ENCODE data around the gene HOXD12.
A peak's percentile ranks its signal among the peaks of the same experiment; 100 is the strongest.

HOXD12 gene

GRCh38 chr2:176136374-176137251, 37.0 kb downstream of the HOXD12 start:
- no peak for DNase-seq

GRCh38 chr2:176137252-176137580, 37.6 kb downstream of the HOXD12 start:
- no peak for DNase-seq

DNA sequence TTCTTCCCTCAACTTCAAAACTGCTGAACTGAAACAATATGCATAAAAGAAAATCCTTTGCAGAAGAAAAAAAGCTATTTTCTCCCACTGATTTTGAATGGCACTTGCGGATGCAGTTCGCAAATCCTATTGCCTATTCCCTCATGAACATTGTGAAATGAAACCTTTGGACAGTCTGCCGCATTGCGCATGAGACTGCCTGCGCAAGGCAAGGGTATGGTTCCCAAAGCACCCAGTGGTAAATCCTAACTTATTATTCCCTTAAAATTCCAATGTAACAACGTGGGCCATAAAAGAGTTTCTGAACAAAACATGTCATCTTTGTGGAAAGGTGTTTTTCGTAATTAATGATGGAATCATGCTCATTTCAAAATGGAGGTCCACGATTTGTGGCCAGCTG, 38.3 kb downstream of the HOXD12 start:
- no peak for DNase-seq

- no peak for DNase-seq
These were observed 38.9 kb downstream of the HOXD12 start for GRCh38 chr2:176138526-176138922.

- no peak for DNase-seq
These were observed 39.5 kb downstream of the HOXD12 start for GRCh38 chr2:176138923-176139660.

- no peak for DNase-seq
These were observed 40.3 kb downstream of the HOXD12 start for GRCh38 chr2:176139661-176140512.

- DNase-seq = peak; percentile 87
These were observed 41.1 kb downstream of the HOXD12 start for GRCh38 chr2:176140513-176141317.

DNA sequence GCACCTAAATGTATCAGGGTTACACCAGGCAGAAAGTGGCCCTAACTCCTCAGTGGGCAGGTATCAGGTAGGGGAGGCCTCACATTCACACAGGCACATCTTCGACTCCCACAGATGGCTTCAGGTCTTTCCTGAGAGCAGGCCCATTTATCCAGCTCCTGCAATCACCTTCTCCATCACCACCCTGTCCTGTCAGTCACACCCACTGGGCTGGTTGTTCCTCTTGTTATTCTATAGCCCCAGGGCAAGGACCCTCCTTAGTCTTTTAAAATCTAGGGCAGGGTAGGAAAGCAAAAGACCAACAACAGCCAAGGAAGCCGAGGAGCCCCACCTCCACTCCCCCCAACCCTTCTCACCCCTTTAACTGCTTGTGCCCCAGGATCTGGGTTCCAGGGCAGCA, 42.7 kb downstream of the HOXD12 start:
- no peak for DNase-seq

DNA sequence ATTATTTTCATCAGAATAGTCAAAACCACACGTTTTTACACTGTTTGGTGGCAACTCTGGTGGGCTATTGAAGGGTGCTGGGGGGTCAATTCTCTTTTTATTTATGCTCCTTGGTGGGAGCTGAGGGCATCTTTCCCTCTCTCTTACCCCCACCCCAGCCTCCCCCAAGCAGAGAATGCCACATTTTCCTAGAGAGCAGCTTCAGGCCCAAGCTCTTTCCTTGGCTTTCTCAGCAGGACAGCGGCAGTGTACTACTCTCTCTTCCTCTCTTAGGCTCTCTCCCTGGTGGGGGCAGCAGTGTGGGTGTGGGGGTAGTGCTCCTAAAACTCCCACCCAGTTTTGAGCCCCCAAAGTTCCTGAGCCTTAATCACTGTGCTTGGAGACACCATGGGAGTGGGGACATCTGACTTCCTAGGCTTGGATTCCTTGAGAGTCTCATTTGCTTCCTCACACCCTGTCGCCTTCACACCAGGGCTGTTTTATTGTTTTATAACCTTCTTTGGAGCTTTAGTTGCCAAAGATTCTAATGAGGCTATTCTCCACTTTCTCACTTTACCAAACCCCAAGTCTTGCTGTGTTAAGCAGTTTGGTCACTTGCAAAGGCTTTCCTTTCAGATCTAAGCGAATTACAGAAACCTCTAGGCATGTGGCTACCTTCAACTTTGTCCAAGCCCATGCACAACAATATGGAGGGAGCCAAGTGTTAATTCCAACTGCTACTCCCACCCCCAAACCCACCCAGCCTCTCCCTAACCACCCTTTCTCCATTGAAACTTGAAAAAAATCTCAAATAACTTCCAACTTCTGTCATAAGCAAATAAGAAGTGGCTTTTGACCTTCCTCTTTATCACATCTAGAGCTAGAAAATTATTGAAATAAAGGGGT, 45.7 kb downstream of the HOXD12 start:
- no peak for DNase-seq

DNA sequence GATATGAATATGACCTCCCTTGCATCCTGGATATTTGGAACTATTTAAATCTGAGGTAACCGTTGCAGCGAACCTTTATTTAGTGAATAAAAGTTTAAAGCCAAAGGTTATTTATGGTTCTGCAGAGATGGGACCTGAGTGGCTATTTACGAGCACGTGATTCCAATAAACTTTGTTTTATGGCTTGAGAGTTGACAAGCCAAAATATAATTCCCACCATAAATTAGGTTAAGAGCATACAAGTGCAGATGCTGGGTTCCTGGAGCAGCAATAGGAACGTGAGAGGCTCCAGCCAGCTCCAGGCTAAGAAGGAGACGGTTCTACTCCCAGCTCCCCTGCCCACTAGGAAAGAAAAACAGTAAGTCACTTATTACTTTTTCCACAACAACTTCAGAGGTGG, 46.5 kb downstream of the HOXD12 start:
- no peak for DNase-seq

DNA sequence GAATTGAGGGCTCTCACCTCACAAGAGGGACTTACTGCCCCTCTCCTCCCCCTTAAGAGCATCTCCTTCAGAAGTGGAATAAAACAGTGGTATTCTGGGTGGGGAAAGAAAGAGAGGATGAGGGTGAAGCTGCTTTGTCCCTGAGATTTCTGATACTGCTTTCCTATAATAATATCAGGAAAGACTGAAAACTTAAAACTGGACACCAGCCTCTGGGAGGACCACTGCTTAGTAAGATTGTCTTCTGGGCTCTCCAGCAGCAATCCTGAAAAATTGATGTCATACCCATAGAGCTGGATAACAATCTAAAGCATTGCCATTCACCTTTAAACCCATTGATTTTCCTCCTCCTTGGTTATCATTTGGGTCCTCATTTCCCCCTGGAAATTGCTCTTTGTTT, 47.0 kb downstream of the HOXD12 start:
- DNase-seq = no peak

GRCh38 chr2:176147210-176147799, 47.7 kb downstream of the HOXD12 start:
- DNase-seq = no peak

DNA sequence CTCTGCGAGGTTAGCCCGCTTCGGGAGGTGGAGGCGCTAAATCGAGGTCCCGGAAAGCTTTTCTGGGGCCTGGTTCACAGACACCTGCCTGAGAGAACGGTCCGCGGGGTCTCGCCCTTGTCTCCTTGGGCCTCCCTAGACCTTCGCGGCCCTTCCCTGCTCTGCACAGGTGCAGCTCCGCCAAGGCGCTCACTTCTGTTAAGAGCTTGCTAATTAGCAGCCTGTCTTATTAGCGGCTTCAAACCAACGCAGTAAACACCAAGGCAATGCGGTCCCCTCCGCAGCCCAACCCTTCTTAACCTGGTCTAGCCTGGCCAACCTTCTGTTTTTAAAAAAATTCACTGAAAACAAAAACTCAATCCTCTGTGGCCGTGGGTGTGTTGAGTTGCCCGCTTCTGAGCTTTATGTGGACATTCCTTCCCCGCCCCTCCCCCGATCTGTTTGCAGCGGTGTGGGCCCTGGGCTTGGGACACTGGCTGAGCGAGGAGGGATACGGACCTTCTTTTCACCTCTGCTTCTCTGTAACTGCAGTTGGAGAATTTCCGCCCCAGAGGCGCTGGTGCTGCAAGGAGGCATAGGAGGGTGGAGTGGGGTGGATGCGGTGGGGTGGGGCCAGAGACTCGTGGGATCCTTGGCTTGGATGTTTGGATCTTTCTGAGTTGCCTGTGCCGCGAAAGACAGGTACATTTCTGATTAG, 48.4 kb downstream of the HOXD12 start:
- no peak for DNase-seq

DNA sequence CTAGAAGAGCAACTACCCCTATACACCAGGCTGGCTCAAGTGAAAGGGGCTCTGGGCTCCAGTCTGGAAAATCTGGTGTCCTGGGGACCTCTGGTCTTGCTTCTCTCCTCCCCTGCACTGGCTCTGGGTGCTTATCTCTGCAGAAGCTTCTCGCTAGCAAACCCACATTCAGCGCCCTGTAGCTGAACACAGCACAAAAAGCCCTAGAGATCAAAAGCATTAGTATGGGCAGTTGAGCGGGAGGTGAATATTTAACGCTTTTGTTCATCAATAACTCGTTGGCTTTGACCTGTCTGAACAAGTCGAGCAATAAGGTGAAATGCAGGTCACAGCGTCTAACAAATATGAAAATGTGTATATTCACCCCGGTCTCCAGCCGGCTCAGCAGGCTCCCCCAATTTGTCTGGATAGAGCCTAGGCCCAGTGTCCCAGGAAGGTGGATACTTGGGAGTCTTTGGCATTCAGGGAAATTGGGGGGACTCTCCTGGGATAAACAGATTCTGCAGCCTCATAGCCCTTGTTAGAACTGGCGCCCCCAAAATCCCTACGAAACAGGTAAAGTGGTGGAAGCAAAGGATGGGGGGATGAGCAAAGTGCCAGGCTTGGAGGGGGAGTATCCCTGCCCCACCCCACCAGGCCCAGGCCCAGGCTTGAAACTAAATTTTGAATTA, 49.3 kb downstream of the HOXD12 start:
- DNase-seq = no peak

DNA sequence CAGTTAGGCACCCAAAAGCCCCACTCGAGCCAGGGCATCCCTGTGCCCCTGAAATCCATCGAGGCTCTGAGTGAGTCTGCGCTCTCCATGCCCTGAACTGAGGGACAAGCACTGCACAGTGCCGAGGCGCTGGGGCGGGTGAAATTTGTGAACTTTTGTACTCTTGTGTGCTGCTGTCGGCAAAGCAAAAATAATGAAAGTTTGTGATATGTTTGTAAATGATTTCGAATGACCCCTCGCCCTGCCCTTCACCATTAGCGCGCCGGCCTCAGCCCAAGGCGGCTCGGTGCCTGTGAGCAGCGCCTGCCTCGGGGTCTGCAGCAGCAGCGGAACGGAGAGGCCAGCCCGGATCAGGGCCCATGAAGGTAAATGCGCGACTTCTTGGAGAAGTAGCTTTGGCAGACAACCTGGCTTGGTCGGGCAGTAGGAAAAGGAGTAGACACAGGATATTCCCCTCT, 49.9 kb downstream of the HOXD12 start:
- no peak for DNase-seq

- no peak for DNase-seq
These were observed 50.5 kb downstream of the HOXD12 start for GRCh38 chr2:176149939-176150583.

DNA sequence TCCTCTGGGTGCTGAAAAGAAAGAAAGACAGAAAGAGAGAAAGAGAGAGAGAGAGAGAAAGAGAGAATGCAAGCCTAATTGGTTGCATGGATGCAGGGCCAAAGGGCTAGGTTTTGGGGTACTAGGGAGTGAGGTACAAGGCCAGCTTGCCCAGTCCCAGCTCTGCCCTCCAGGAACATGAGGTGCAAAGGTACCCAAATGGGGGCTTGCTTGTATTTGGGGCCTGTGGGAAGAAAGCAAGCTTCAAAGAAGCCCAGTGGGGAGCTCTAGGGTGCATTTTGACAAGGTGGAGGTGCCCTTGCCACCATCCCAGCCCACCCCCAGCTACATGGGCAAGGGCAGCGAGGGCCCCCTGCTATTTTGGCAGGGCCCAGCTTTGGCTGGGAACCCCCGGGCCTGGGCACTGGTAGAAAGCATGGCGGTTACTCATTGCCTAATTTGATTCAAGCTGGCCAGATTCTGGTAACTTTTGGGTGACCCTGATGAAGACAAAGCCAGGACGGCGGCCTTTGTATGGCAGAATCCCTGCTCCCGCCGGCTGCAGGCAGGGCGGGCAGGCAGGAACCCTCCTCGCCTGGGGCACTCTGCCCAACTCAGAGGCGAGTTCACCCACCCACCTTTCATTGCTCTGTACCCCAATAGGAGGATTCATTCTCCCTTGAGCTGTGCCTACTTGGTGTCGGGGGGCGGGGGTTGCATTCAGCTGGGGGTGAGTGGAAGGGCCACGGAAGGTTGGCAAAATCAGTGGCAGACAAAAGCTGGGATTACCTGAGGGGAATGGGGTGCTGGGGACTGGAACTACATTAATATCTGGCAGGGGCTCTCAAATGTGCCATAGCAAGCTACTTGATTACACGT, 51.2 kb downstream of the HOXD12 start:
- no peak for DNase-seq
